HCT116 (cell line): ENCODE measurements around the gene ATP7B.

Source experiments
- SIN3A ChIP-seq: IDR thresholded peaks from 2 replicates; pipeline ENCODE4 v1.6.1; 2012; ENCODE audit warnings: low read depth
- SP1 ChIP-seq: IDR thresholded peaks from 2 replicates; pipeline ENCODE4 v1.6.1; 2012; ENCODE audit warnings: low read depth
- ZNF274 ChIP-seq: fragments of 200-500 bp; sonication (Bioruptor generic); IDR thresholded peaks from 2 replicates; pipeline ENCODE4 v1.6.1; 2014; ENCODE audit warnings: mild to moderate bottlenecking, low read depth, low read length, inconsistent platforms
- TF ChIP-seq, protein P1 (sequence below), 3 experiments: fragments of 200-600 bp in 1 of 3; sonication (generic) in 1 of 3; IDR thresholded peaks in 2 of 3; conservative IDR thresholded peaks in 1 of 3; 2 replicates each; pipeline ENCODE4 v1.5.1; 2012 to 2017; ENCODE audit warnings: low read depth in 2 of 3, low read length in 2 of 3, antibody characterized with exemption in 1 of 3, borderline replicate concordance in 1 of 3, control low read depth in 1 of 3, mild to moderate bottlenecking in 1 of 3, mixed read lengths in 1 of 3, mixed run types in 1 of 3, moderate library complexity in 1 of 3; ENCODE audit not compliant: insufficient read depth in 1 of 3

DNA sequence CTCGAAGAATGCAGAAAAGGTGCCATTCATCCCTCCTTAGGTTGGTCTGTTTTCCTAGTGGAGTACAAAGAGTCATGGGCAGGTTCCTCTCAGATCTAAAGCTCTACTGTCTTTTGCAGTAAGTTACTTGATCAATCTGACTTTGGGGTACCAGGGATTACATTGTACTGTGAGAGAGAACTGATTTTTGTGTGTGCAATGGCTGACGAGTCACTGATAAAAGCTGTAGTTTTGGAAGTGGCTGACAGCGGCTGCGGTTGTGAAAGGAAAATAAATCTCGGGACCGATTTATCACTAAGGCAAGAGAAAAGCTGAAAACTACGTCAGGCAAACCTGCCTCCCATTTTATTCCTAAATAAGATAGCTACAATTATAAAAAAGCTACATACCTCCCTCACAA lies 40.1 kb upstream of the ATP7B start:
- TF ChIP-seq, protein P1, sequence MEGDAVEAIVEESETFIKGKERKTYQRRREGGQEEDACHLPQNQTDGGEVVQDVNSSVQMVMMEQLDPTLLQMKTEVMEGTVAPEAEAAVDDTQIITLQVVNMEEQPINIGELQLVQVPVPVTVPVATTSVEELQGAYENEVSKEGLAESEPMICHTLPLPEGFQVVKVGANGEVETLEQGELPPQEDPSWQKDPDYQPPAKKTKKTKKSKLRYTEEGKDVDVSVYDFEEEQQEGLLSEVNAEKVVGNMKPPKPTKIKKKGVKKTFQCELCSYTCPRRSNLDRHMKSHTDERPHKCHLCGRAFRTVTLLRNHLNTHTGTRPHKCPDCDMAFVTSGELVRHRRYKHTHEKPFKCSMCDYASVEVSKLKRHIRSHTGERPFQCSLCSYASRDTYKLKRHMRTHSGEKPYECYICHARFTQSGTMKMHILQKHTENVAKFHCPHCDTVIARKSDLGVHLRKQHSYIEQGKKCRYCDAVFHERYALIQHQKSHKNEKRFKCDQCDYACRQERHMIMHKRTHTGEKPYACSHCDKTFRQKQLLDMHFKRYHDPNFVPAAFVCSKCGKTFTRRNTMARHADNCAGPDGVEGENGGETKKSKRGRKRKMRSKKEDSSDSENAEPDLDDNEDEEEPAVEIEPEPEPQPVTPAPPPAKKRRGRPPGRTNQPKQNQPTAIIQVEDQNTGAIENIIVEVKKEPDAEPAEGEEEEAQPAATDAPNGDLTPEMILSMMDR (IDR thresholded peaks at IDR 0.05 in 2 of 3, conservative IDR thresholded peaks at IDR 0.05 in 1 of 3; ENCODE audit: borderline replicate concordance in 1 of 3, insufficient read depth in 1 of 3, low read depth in 2 of 3, low read length in 2 of 3) = no peak
- TF ChIP-seq SIN3A (no peak), ZNF274 (no peak), SP1 (no peak)
